Skeletal muscle tissue (tissue), 4 donors: ENCODE results near the gene CTAGE1. TPM values are rescaled to one million over a fixed set of nuclear protein-coding genes. Genes with fewer than 3 reads are reported as not detected.
"Not testable (repeated sequence)": the region's sequence is repeated elsewhere in the genome, so short reads cannot be mapped to it uniquely, and the experiment has no call there.

Experiments
- H3K27ac ChIP-seq: one replicate; pipeline ENCODE4 v1.7.0; 2013; ENCODE audit warnings: mild to moderate bottlenecking, low read depth, low read length, inconsistent platforms
- H3K27me3 ChIP-seq, 3 donors: one replicate each; pipeline ENCODE4 v1.7.0; 2013; ENCODE audit warnings: low read length in 3 of 3; ENCODE audit not compliant: control insufficient read depth in 3 of 3, insufficient read depth in 3 of 3
- H3K36me3 ChIP-seq, 3 donors: one replicate each; pipeline ENCODE4 v1.7.0; 2013; ENCODE audit warnings: low read length in 3 of 3; ENCODE audit not compliant: control insufficient read depth in 3 of 3, insufficient read depth in 3 of 3
- H3K4me1 ChIP-seq, 3 donors: one replicate each; pipeline ENCODE4 v1.7.0; 2013; ENCODE audit warnings: low read length in 3 of 3, mild to moderate bottlenecking in 3 of 3; ENCODE audit not compliant: control insufficient read depth in 3 of 3, insufficient read depth in 3 of 3
- H3K4me3 ChIP-seq, 3 donors: one replicate each; pipeline ENCODE4 v1.7.0; 2013; ENCODE audit warnings: low read length in 3 of 3
- H3K9ac ChIP-seq, 3 donors: one replicate each; pipeline ENCODE4 v1.7.0; 2013; ENCODE audit warnings: low read length in 3 of 3, mild to moderate bottlenecking in 3 of 3, moderate library complexity in 2 of 3, low read depth in 1 of 3
- H3K9me3 ChIP-seq, 3 donors: one replicate each; pipeline ENCODE4 v1.7.0; 2013; ENCODE audit warnings: low read length in 3 of 3; ENCODE audit not compliant: control insufficient read depth in 3 of 3
- total RNA-seq: library from RNA; depleted of rRNA; stranded (reverse); fragments of >200 nt; gene quantifications from one replicate; pipeline ENCODE4 v1.2.3, GENCODE V29; 2014
- donor health status: Osteomylitis.

Gene CTAGE1
- total RNA-seq, 1 donor from 2014 or later: not detected

DNA sequence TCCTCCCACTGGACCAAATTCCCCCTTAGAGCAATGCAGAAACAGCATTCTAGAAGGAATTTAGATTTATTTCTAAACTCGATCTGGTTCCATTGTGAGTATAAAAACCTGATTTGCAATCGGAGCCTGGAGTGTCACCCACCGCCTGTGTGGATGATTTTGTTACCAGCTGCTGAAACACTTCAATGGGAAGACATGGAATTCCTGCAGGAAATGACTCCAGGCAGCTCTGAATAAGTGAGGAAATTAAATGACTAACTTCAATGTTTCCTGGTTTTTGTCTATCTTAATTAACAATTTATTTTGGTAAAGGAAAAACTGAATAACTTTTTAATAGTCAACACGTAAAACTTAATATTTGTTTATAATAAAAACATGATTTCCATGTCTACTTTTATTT lies 19.3 kb downstream of the CTAGE1 start:
- H3K4me3 ChIP-seq: no peak overlapping the region

DNA sequence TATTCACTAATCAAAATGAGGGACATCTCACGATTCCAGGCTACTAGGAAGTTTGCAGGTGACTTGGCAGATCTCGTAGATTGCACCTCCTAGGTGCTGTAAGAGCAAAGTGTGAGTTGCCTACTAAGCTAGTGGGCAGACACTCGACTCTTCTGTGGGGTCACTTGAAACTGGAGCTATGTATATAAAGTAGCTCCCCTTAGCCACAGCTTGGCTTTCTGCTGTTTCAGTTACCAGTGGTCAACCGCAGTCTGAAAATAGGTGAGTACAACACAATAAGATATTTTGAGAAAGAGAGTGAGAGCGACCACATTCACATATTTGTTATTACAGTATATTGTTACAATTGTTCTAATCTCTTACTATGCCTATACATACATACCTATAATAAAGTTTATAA lies 23.3 kb downstream of the CTAGE1 start:
- no peaks in the 10 kb centered on the region for H3K36me3 ChIP-seq
- H3K9me3 ChIP-seq: no peaks in the 10 kb centered on the region
- no peaks in the 10 kb centered on the region for H3K27me3 ChIP-seq
- H3K4me1 ChIP-seq: no peaks in the 10 kb centered on the region
- no peak overlapping the region for H3K9ac ChIP-seq
- H3K4me3 ChIP-seq: no peak overlapping the region
- no peak overlapping the region for H3K27ac ChIP-seq

More for the DNA sequence above, 19.3 kb downstream of the CTAGE1 start:
- Histone ChIP-seq H3K9ac (no peak overlapping the region), H3K27ac (no peak overlapping the region), H3K9me3 (no peaks in the 10 kb centered on the region), H3K36me3 (no peaks in the 10 kb centered on the region), H3K27me3 (no peaks in the 10 kb centered on the region), H3K4me1 (no peaks in the 10 kb centered on the region)

DNA sequence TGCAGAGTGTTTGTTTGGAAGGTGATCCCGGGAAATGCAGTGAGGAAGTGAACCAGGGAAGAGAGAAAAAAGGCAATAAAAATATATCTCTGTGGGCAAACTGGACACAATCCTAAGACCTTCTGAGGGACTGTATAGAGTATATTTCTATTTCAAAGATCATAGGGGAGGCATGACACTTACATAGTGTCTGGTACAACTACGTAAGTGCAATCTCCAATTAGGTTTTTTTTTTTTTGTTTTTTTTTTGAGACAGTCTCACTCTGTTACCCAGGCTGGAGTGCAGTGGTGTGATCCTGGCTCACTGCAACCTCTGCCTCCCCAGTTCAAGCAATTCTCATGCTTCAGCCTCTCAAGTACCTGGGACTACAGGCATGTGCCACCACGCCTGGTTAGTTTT lies 24.6 kb downstream of the CTAGE1 start:
- not testable (repeated sequence) for H3K4me3 ChIP-seq, H3K9me3 ChIP-seq, H3K27me3 ChIP-seq, H3K27ac ChIP-seq, H3K4me1 ChIP-seq, H3K9ac ChIP-seq, H3K36me3 ChIP-seq

DNA sequence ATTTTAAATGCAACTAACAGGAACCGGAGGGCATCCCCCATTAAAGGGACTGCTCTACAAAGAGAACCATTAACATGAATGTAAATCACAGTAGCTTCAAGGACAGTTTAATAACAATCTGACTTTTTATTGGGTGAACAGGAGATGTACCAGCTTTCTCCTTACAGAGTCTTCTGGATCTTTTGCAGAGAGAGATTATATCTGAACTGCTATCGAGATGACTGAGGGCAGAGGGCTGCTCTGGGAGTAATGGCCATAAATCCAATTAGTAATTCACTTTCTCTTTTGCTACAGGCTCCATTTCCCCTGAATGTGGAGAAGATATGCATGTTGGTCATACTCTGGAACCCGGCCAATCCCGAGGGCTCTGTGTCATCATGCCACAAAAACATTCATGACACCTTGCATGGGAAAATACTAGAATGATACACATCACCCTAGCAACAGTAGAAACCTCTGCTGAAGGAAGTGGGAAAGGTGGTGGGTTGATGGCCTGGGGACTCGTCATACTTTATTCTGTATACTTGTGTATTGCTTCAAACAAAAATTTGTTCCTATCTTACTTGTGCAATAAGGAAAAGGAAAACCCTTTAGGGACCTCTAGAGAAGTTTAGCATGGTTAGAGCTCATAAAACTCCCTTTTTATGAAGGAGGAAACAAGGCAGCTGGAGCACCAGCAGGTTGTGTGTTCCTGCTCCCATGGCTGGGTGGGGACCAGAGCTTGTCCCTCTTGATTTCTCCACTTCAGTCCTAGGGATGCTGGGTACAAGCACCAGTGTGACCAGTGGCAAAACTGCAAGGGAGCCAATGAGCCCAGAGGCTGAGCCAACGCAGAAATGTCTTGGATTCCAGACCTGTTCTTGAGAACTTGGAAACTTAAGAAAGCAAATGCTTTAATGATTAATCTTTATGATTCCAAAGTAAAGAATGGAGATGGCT lies 26.0 kb downstream of the CTAGE1 start:
- H3K4me3 ChIP-seq: no peak overlapping the region
- H3K27me3 ChIP-seq: no peaks in the 10 kb centered on the region
- H3K27ac ChIP-seq: no peak overlapping the region
- H3K9ac ChIP-seq: no peak overlapping the region
- no peaks in the 10 kb centered on the region for H3K36me3 ChIP-seq
- peaks cover 0 to 3% (median 0%) of the 10 kb centered on the region in 3 donors for H3K4me1 ChIP-seq
- no peaks in the 10 kb centered on the region for H3K9me3 ChIP-seq

DNA sequence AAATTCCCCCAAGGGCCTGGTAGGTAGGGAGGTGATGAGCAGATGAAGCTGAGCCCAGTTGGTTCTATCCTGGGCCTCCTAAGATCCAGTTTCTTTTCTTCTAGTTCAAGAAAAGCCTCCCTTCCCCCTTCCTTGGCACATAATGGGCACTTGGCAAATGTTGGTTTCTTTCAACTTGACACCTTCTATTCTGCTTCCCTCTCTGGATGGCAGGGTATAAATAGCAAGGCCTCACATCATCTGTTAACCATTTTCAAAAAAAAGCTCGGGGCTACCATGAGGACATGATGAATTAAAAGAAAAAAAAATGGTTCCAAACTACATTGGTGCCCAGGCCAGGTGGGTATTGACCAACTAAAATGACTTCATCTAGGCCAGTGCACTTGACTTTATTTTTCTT lies 29.9 kb downstream of the CTAGE1 start:
- Histone ChIP-seq H3K9ac (no peak overlapping the region), H3K4me3 (no peak overlapping the region), H3K27me3 (no peaks in the 10 kb centered on the region), H3K36me3 (no peaks in the 10 kb centered on the region), H3K9me3 (no peaks in the 10 kb centered on the region), H3K27ac (no peak overlapping the region), H3K4me1 (peaks cover 0 to 3% (median 0%) of the 10 kb centered on the region in 3 donors)

DNA sequence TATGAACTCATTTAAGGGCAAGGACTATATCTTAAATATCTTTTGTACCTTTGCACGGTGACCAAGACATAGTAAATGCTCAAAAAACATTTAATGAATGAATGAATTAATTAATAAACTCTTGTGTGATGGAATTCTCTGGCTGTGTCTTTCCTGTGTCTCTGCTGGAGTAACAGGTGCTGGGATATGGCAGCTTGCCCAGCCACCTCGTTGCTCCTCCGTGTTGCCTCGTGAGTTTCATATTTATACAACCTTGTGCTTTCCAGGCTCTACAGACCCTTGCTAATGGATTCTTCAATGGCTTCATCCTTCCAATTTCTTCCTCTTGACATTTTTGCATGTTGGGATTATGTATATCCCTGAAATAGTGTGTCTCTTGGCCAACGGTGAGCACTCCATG lies 30.4 kb downstream of the CTAGE1 start:
- Histone ChIP-seq H3K4me3 (no peak overlapping the region), H3K36me3 (no peaks in the 10 kb centered on the region), H3K4me1 (peaks cover 0 to 3% (median 0%) of the 10 kb centered on the region in 3 donors), H3K27ac (no peak overlapping the region), H3K9me3 (no peaks in the 10 kb centered on the region), H3K27me3 (no peaks in the 10 kb centered on the region), H3K9ac (no peak overlapping the region)

DNA sequence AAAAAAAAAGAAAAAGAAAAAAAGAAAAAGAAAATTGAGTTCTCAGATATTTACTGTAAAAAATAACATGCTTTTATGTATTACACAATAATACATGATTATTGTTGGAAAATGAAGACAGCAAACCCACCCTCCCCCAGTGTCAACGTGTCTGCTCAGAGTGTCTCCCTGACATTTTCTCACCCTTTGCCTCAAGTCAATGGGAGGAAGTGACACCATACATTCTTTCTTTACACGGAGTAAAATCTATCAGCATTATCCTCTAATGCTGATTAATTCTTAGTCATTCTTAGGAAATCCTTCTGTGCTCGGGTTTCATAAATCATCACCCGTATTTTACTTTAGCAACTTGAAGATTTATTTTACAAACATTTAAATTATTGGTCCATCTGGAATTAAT lies 32.0 kb downstream of the CTAGE1 start:
- no peaks in the 10 kb centered on the region for H3K27me3 ChIP-seq
- H3K9ac ChIP-seq: no peak overlapping the region
- H3K36me3 ChIP-seq: no peaks in the 10 kb centered on the region
- no peak overlapping the region for H3K27ac ChIP-seq
- no peak overlapping the region for H3K4me3 ChIP-seq
- H3K4me1 ChIP-seq: peaks cover 0 to 3% (median 0%) of the 10 kb centered on the region in 3 donors
- H3K9me3 ChIP-seq: no peaks in the 10 kb centered on the region

DNA sequence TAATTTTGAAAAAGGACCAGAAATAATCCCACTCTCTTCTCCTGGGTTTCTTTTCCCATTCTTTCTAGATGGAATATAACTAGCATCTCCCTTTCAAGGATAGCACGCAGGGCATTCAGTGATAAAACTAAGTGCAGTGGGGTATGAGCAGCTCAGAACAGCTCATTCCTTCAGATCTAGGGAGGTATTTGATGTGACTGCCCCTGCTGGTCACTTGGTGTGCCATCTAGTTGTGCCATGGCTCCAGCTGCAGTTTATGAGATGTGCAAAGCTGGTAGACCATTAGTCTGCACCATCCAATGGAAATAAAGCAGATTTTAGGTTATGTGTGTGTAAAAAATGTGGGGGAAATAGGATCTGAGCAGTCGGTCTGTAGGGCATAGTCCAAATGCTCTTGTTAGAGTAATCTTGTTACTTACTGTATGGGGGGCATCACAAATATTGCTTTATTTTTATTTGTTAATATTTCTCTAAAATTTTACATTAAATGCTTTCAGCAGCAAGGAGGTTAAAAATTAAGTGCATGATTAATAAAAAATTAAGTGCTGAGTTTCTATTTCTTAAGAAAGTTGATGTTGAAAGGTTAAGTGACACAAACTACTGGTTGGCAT lies 38.9 kb downstream of the CTAGE1 start:
- H3K27me3 ChIP-seq: peaks cover 0 to 7% (median 0%) of the 10 kb centered on the region in 3 donors
- no peaks in the 10 kb centered on the region for H3K9me3 ChIP-seq
- H3K4me1 ChIP-seq: no peaks in the 10 kb centered on the region
- H3K9ac ChIP-seq: no peak overlapping the region
- no peak overlapping the region for H3K4me3 ChIP-seq
- no peaks in the 10 kb centered on the region for H3K36me3 ChIP-seq
- H3K27ac ChIP-seq: no peak overlapping the region

DNA sequence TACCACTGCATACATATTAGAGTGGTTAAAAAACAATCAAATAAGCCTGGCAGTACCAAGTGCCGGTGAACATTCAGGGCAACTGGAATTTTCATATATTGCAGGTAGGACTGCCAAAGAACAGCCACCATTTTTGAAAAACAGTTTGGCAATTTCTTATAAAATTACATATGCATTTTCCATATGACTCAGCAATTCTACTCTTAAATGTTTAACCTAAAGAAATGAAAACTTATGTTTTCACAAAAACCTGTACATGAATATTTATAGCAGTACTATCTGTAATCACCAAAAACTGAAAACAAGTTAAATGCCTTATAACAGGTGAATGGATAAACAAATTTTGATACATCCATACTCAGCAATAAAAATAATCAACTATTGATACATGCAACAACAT lies 39.9 kb downstream of the CTAGE1 start:
- no peaks in the 10 kb centered on the region for H3K36me3 ChIP-seq
- H3K4me1 ChIP-seq: no peaks in the 10 kb centered on the region
- H3K9ac ChIP-seq: no peak overlapping the region
- H3K9me3 ChIP-seq: no peaks in the 10 kb centered on the region
- no peak overlapping the region for H3K27ac ChIP-seq
- no peak overlapping the region for H3K4me3 ChIP-seq
- H3K27me3 ChIP-seq: peaks cover 0 to 7% (median 0%) of the 10 kb centered on the region in 3 donors

DNA sequence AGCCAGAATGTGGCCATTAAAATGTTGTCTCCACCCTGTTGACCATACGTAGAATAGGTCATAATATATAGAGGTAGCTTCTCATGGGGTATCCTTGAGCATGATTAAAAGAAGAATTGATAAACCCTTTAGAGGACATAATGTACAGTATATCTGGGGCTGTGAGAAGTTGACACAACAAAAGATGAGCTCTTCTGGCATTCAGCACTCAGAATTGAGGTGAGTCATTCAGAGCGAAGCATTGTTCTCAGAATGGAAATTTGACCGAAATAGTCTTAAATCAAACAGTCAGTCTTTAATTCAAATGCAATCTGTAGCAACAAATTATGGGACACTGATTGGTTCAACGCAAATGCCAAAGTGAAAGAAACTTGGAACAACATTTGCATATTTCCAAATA lies 47.3 kb downstream of the CTAGE1 start:
- H3K4me3 ChIP-seq: no peak overlapping the region

More for the DNA sequence above, 47.3 kb downstream of the CTAGE1 start:
- no peaks in the 10 kb centered on the region for H3K9me3 ChIP-seq
- H3K27ac ChIP-seq: no peak overlapping the region
- H3K27me3 ChIP-seq: peaks cover 0 to 7% (median 0%) of the 10 kb centered on the region in 3 donors
- H3K36me3 ChIP-seq: no peaks in the 10 kb centered on the region
- H3K4me1 ChIP-seq: no peaks in the 10 kb centered on the region
- no peak overlapping the region for H3K9ac ChIP-seq
